ENCODE data around the gene SLC16A1.

SLC16A1 gene

GRCh38 chr1:112878321-112878720 lies 77.7 kb downstream of the SLC16A1 start:
- DNase-seq: no peak

- no peak for DNase-seq
These were observed 78.2 kb downstream of the SLC16A1 start for GRCh38 chr1:112877750-112878149.

DNA sequence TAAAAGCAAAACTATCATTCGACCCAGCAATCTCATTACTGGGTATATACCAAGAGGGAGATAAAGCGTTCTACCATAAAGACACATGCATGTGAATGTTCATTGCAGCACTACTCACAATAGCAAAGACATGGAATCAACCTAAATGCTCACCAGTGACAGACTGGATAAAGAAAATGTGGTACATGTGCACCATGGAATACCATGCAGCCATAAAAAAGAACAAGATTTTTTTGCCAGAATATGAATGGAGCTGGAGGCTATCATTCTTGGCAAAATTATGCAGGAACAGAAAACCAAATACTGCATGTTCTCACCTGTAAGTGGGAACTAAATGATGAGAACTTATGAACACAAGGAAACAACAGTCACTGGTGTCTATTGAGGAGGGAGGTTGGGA lies 79.7 kb downstream of the SLC16A1 start:
- no peak for DNase-seq

- DNase-seq: no peak
These were observed 83.4 kb downstream of the SLC16A1 start for GRCh38 chr1:112872551-112872962.

DNA sequence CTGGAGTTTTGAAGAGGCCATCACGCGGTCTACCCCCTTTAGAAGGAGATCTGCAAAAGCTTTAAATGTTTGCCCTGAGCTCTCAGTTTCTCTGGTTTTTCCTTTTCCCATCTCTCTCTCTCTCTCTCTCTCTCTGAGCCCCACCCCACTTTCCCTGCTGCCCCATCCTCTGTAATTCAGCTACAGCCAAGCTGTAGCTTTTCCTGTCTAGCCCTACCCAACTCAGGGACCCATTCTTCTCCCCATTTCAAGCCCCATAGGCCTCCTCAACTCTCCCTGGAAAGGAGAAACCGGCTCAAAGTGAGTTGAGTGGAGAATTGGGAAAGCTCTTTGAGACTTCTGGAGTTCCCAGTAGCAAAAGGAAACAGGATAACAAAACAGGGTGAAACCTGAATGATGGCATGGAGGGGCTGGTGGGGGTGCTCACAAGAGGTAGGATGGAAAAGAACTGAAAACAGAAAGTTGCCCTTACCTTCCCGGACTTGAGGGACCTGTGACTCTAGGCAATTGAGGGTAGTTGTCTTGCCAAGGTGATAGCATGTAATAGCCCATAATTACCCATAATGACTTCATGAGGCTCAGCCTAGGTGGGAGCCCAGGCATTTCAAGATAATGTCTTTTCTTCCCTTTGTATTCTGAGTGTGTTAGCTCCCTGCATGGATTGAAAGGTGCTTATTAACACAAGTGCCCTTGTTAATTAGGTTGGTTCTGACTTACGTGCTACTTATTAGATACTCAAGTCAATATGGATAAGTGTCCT lies 84.9 kb downstream of the SLC16A1 start:
- no peak for DNase-seq

DNA sequence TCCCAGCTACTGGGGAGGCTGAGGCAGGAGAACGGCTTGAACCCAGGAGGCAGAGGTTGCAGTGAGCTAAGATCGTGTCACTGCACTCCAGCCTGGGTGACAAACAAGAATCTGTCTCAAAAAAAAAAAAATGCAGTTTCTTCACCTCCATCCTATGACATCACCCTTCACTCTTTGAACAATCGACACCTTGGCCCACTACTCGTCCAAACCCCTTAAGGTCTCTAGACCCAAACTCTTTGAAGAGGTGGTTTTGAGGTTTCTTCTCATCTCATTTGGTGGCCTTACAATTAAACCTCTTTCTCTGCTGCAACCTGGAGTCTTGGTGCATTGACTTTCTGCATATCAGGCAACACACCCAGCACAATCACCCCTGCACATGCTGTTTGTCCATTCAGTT lies 86.1 kb downstream of the SLC16A1 start:
- DNase-seq: no peak

- no peak for DNase-seq
These were observed 87.8 kb downstream of the SLC16A1 start for GRCh38 chr1:112868191-112868590.

DNA sequence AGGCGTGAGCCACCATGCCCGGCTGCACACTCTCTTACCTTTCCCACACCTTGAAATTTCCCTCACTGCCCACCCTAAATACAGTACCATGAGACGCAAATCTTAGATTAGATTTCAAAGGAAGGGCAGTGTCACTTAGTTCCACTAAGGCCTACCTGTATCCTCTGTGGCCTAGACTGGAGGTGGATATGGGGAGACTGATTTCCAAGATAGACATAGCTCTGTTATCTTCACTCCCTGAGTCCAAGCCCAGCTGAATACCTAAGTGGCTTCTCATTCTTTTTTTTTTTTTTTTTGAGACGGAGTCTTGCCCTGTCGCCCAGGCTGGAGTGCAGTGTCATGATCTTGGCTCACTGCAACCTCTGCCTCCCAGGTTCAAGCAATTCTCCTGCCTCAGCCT lies 89.0 kb downstream of the SLC16A1 start:
- DNase-seq: no peak

- no peak for DNase-seq
These were observed 89.8 kb downstream of the SLC16A1 start for GRCh38 chr1:112866151-112866550.

DNA sequence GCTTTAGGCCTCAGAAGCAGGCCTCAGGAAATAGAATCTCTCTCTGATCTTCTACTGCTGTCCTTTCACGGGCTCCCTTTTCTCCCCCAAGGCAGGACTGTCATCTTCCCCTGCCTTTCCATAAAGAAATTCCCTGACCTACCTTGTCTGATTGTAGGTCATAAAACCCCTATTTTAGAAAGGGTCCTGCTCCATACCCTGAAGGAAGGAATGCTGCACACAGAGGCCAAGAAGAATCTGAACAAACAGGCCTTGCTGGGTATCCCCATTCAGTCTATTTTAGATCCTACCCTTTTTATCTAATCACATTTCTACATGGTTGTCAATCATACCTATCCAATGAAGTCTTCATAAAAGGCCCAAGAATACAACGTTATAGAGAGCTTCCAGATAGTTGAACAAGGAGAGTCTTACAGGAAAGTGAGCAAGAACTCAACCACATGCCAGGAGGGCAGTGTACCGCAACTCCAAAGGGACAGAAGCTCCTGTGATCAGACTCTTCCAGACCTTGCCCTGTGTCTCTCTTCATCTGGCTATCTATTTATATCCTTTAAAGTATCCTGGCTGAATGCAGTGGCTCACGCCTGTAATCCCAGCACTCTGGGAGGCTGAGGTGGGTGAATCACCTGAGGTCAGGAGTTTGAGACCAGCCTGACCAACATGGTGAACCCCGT lies 93.1 kb downstream of the SLC16A1 start:
- no peak for DNase-seq

Measured in NCI-H524 treated with DMSO at 0.1 percent for 48 hours (cell line).